IMR-90 (cell line): ENCODE results near the gene EVA1A. TPM values are rescaled to one million over a fixed set of nuclear protein-coding genes. Genes with fewer than 3 reads are reported as not detected.

Experiments
- ATAC-seq: fragments of 200-7000 bp; cut with Tn5 transposase; 2 replicates; pipeline ENCODE4 v1.9.1; 2020; ENCODE audit warnings: low read depth, mild to moderate bottlenecking, moderate library complexity
- Bru-seq: library from RNA; stranded (reverse); fragments of 400-500 nt; gene quantifications from one replicate; lab custom pipeline; 2021; lab: Mats Ljungman, UMichigan
- BruChase-seq, 2 experiments: library from RNA; stranded (reverse); fragments of 400-500 nt; gene quantifications; one replicate each; lab custom pipeline; 2021; lab: Mats Ljungman, UMichigan
- BruUV-seq: library from RNA; stranded (reverse); fragments of 400-500 nt; replicated peaks from 2 replicates; lab custom pipeline; 2021; lab: Mats Ljungman, UMichigan
- CTCF ChIA-PET: fragments of 300-600 bp; formaldehyde crosslinking; extraction: SDS; loops from one replicate; lab custom pipeline; 2021; ENCODE audit warnings: antibody characterized with exemption; lab: Yijun Ruan, JAX
- POLR2A ChIA-PET: fragments of 300-600 bp; sonication (Branson Sonifier 250); formaldehyde crosslinking; loops from one replicate; lab custom pipeline; 2022; ENCODE audit warnings: antibody characterized with exemption; ENCODE audit not compliant: unreplicated experiment; lab: Charles Lee
- DNase-seq: peaks from one replicate; pipeline ENCODE4 v3.0.0; 2013
- H2AFZ ChIP-seq: replicated peaks from 2 replicates; pipeline ENCODE3; 2013; ENCODE audit warnings: low read length, mild to moderate bottlenecking; ENCODE audit not compliant: poor library complexity
- H2AK5ac ChIP-seq: 2 replicates; pipeline ENCODE4 v1.6.1; 2013; ENCODE audit warnings: low read depth, low read length, inconsistent platforms
- H2AK9ac ChIP-seq: replicated peaks from 2 replicates; pipeline ENCODE3; 2013; ENCODE audit warnings: mild to moderate bottlenecking, low read depth, low read length, moderate library complexity; ENCODE audit not compliant: poor library complexity
- H2BK120ac ChIP-seq: 2 replicates; pipeline ENCODE4 v1.6.1; 2013; ENCODE audit warnings: low read depth, low read length, inconsistent platforms
- H2BK15ac ChIP-seq: 3 replicates; pipeline ENCODE4 v1.6.1; 2013; ENCODE audit warnings: low read depth, low read length, inconsistent platforms
- H2BK20ac ChIP-seq: 2 replicates; pipeline ENCODE4 v1.6.1; 2013; ENCODE audit warnings: low read depth, mild to moderate bottlenecking, inconsistent platforms, low read length, moderate library complexity
- H2BK5ac ChIP-seq: 2 replicates; pipeline ENCODE4 v1.6.1; 2013; ENCODE audit warnings: mild to moderate bottlenecking, low read depth, low read length, inconsistent platforms; ENCODE audit not compliant: poor library complexity, severe bottlenecking
- H3K14ac ChIP-seq: replicated peaks from 2 replicates; pipeline ENCODE4 v1.6.1; 2013; ENCODE audit warnings: low read depth, low read length, inconsistent platforms
- H3K18ac ChIP-seq: 2 replicates; pipeline ENCODE4 v1.6.1; 2013; ENCODE audit warnings: low read depth, low read length, control low read depth
- H3K23ac ChIP-seq: 2 replicates; pipeline ENCODE4 v1.6.1; 2013; ENCODE audit warnings: low read depth, low read length, inconsistent platforms
- H3K27ac ChIP-seq: 2 replicates; pipeline ENCODE4 v1.5.1; 2013; ENCODE audit warnings: mild to moderate bottlenecking, control low read depth, low read length; ENCODE audit not compliant: insufficient read depth
- H3K27me3 ChIP-seq: 2 replicates; pipeline ENCODE4 v1.6.1; 2013; ENCODE audit warnings: low read length; ENCODE audit not compliant: control insufficient read depth, insufficient read depth
- H3K36me3 ChIP-seq: 2 replicates; pipeline ENCODE4 v1.6.1; 2013; ENCODE audit warnings: low read length, mixed read lengths; ENCODE audit not compliant: control insufficient read depth, insufficient read depth
- H3K4ac ChIP-seq: 2 replicates; pipeline ENCODE4 v1.6.1; 2013; ENCODE audit warnings: low read depth, low read length, inconsistent platforms
- H3K4me1 ChIP-seq: 2 replicates; pipeline ENCODE4 v1.6.1; 2013; ENCODE audit warnings: low read length, mixed read lengths; ENCODE audit not compliant: control insufficient read depth, insufficient read depth
- H3K4me2 ChIP-seq: 2 replicates; pipeline ENCODE4 v1.6.1; 2013; ENCODE audit warnings: low read depth, mild to moderate bottlenecking, control low read depth, low read length, moderate library complexity
- H3K4me3 ChIP-seq: 2 replicates; pipeline ENCODE4 v1.5.1; 2013; ENCODE audit warnings: low read depth, mild to moderate bottlenecking, control low read depth, low read length, moderate library complexity; ENCODE audit not compliant: insufficient read depth
- H3K56ac ChIP-seq: 2 replicates; pipeline ENCODE4 v1.6.1; 2013; ENCODE audit warnings: low read length, inconsistent platforms; ENCODE audit not compliant: insufficient read depth; ENCODE audit errors: extremely low read depth
- H3K79me1 ChIP-seq, 2 experiments: 2 replicates each; pipeline ENCODE4 v1.6.1; 2013; ENCODE audit warnings: low read length in 2 of 2, inconsistent platforms in 1 of 2, low read depth in 1 of 2
- H3K9ac ChIP-seq: 2 replicates; pipeline ENCODE4 v1.6.1; 2013; ENCODE audit warnings: low read depth, low read length, control low read depth
- H3K9me1 ChIP-seq: 2 replicates; pipeline ENCODE4 v1.6.1; 2013; ENCODE audit warnings: low read length, inconsistent platforms; ENCODE audit not compliant: insufficient read depth
- H3K9me3 ChIP-seq: 2 replicates; pipeline ENCODE4 v1.6.1; 2013; ENCODE audit warnings: low read length; ENCODE audit not compliant: control insufficient read depth, insufficient read depth
- H4K20me1 ChIP-seq: 2 replicates; pipeline ENCODE4 v1.6.1; 2013; ENCODE audit warnings: low read length, inconsistent platforms; ENCODE audit not compliant: insufficient read depth
- H4K5ac ChIP-seq: 2 replicates; pipeline ENCODE4 v1.6.1; 2013; ENCODE audit warnings: mild to moderate bottlenecking, low read depth, low read length, control low read depth
- H4K8ac ChIP-seq, 2 experiments: 2 replicates each; pipeline ENCODE4 v1.6.1; 2013; ENCODE audit warnings: low read depth in 2 of 2, low read length in 2 of 2, control low read depth in 1 of 2, inconsistent platforms in 1 of 2
- H4K91ac ChIP-seq: 2 replicates; pipeline ENCODE4 v1.6.1; 2013; ENCODE audit warnings: low read depth, low read length, inconsistent platforms; ENCODE audit not compliant: insufficient read depth
- BHLHE40 ChIP-seq: fragments of 150-350 bp; IDR thresholded peaks from 2 replicates; pipeline ENCODE4 v1.6.1; 2016; ENCODE audit warnings: mild to moderate bottlenecking, low read depth, low read length
- CHD1 ChIP-seq: IDR thresholded peaks from 2 replicates; pipeline ENCODE4 v1.6.1; 2012; ENCODE audit warnings: low read depth, low read length, improper control_type of control experiment
- FOS ChIP-seq: fragments of 150-350 bp; IDR thresholded peaks from 2 replicates; pipeline ENCODE4 v1.6.1; 2016; ENCODE audit warnings: low read depth, low read length
- MAFK ChIP-seq: IDR thresholded peaks from 2 replicates; pipeline ENCODE4 v1.6.1; 2012; ENCODE audit warnings: low read depth, low read length, improper control_type of control experiment
- MAZ ChIP-seq: IDR thresholded peaks from 2 replicates; pipeline ENCODE4 v1.6.1; 2012; ENCODE audit warnings: low read depth, mild to moderate bottlenecking, low read length, improper control_type of control experiment, moderate library complexity, borderline replicate concordance
- MXI1 ChIP-seq: IDR thresholded peaks from 2 replicates; pipeline ENCODE4 v1.6.1; 2012; ENCODE audit warnings: low read depth, mild to moderate bottlenecking, low read length, moderate library complexity, borderline replicate concordance
- NFE2L2 ChIP-seq: fragments of 150-350 bp; IDR thresholded peaks from 2 replicates; pipeline ENCODE4 v1.6.1; 2016; ENCODE audit warnings: low read depth, mild to moderate bottlenecking, low read length
- RAD21 ChIP-seq: IDR thresholded peaks from 2 replicates; pipeline ENCODE4 v1.6.1; 2012; ENCODE audit warnings: low read length, improper control_type of control experiment
- RCOR1 ChIP-seq: IDR thresholded peaks from 2 replicates; pipeline ENCODE4 v1.6.1; 2012; ENCODE audit warnings: mild to moderate bottlenecking, low read length, improper control_type of control experiment; ENCODE audit not compliant: insufficient replicate concordance
- WGBS, 2 experiments: methylation state at CpG; one replicate each; pipeline versions ENCODE4 v1.1.5 to v1.1.7; 2013; ENCODE audit warnings: missing lambda C conversion rate in 2 of 2; ENCODE audit not compliant: insufficient read length in 1 of 2; ENCODE audit errors: extremely low coverage in 2 of 2; 5-methylcytosine and 5-hydroxymethylcytosine counted together
- dilution Hi-C: fragments of 300-500 bp; cut with HindIII; formaldehyde crosslinking; loops from one replicate; pipeline ENCODE4 v1.14.3; 2018; ENCODE audit warnings: low sequenced_read_pairs; ENCODE audit not compliant: unreplicated experiment
- in situ Hi-C: fragments of 300-500 bp; cut with MboI; formaldehyde crosslinking; loops from 3 replicates; pipeline ENCODE4 v1.14.3; 2019; ENCODE audit warnings: low sequenced_read_pairs, inconsistent platforms, mixed read lengths
- intact Hi-C: fragments of 100-400 bp; cut with micrococcal nuclease; formaldehyde crosslinking; loops from 2 replicates; pipeline ENCODE4 v1.10.0; 2022
- long read RNA-seq: library from polyadenylated mRNA; unstranded; transcript quantifications from one replicate; pipeline ENCODE4 v2.0.0, GENCODE V29; 2021; ENCODE audit not compliant: unreplicated experiment
- polyA plus RNA-seq, 3 experiments: library from polyadenylated mRNA; depleted of rRNA; stranded (reverse); fragments of >200 nt; gene quantifications; 2 replicates each; pipeline ENCODE4 v1.2.3, GENCODE V29; 2012; ENCODE audit warnings: low replicate concordance in 1 of 3
- total RNA-seq: library from RNA; depleted of rRNA; stranded (reverse); fragments of >200 nt; gene quantifications from 2 replicates; pipeline ENCODE4 v1.2.3, GENCODE V29; 2012; rRNA removed
- TF ChIP-seq, protein P1 (sequence below): fragments of 150-350 bp; IDR thresholded peaks from 2 replicates; pipeline ENCODE4 v1.6.1; 2017; ENCODE audit warnings: mild to moderate bottlenecking, antibody characterized with exemption, low read length, low read depth
- TF ChIP-seq, protein P2 (sequence below): conservative IDR thresholded peaks from 2 replicates; pipeline ENCODE4 v1.5.1; 2012; ENCODE audit warnings: mild to moderate bottlenecking, low read depth, low read length, improper control_type of control experiment

Gene EVA1A, protein sequence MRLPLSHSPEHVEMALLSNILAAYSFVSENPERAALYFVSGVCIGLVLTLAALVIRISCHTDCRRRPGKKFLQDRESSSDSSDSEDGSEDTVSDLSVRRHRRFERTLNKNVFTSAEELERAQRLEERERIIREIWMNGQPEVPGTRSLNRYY
- total RNA-seq, result 89.2 and 93.7 TPM in 2 replicates
- 54.5 and 61.6 TPM in 2 replicates for polyA plus RNA-seq (2012; rRNA removed)
- polyA plus RNA-seq (2012; cell fraction: cytosol; rRNA removed), result 71.6 and 118 TPM in 2 replicates
- 36.3 and 66.6 TPM in 2 replicates for polyA plus RNA-seq (2012; cell fraction: nucleus; rRNA removed; ENCODE audit: low replicate concordance)
- percentile 87 among the genes with signal in this experiment for Bru-seq, nascent RNA
- BruChase-seq, experiment 1, labeled RNA remaining after a 6-hour chase, result percentile 74 among the genes with signal in this experiment
- percentile 76 among the genes with signal in this experiment for BruChase-seq, experiment 2, labeled RNA remaining after a 2-hour chase
- long read RNA-seq, transcript EVA1A-202 (4 exons, 1,802 nt), result major isoform, 15 of 54 reads
- long read RNA-seq, partial matches to known transcripts, result 3 of 54 reads
- long read RNA-seq, other reads (novel, unspliced or antisense), result 27 of 54 reads

DNA sequence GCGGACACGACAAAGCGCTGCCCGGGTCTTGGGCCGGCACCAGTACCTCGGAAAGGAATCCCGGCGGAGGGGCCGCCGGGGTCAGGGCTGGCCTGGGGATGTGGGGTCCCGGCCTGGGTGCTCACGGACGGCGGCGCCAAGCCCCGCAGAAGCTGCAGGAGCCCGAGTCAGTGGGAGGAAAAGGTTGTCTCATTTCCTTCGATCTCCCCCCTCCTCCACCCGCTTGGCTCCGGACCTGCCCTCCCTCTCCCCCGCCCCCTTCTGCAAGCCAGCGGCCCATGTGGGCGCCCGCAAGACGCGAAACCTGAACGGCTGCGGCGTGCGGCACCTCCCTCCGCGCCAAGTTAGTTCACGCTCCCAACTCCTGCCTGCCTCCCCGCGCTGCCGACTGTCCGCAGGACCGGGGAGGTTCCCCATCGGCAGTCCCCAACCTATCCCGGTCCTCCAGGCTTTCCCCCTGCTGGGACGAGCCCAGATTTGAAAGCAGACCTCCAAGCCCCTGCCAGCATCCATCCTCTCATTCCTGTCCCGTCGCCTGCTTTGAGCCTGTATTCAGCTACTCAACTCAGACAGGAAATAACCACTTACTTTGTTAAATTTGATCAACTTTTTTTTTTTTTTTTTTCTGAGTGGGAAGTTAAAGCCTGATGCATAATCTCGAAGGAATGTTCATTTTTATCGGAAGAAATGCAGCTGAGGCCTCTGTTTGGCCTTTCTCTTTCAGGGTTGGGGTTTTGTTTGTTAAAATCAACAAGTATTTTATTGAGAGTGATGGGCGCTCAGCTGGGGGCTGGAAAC lies at the start of gene EVA1A:
Gene EVA1A, minus strand, starts transcription at position 172 of the 798 bp plus-strand sequence. CDS start 42,799 bp downstream, outside the sequence.
- no peaks in the 10 kb centered on the region for H3K9me3 ChIP-seq
- CTCF ChIA-PET, result interaction anchor here (0.6 to 2.0 kb wide), 11 partner anchors 13 to 67 kb away, joined by 3 to 15 read pairs (median 3); no protein-coding TSS in a partner anchor
- peak within 1 kb of the TSS; percentile 79 for H3K18ac ChIP-seq
- H3K56ac ChIP-seq, result peak within 1 kb of the TSS; percentile 88
- H3K4ac ChIP-seq, result peak within 1 kb of the TSS; percentile 91
- intact Hi-C loops, result loop anchor here (1.0 to 2.0 kb wide), 3 partner anchors 28 to 96 kb away; no protein-coding TSS in a partner anchor
- H2BK120ac ChIP-seq, result peak within 1 kb of the TSS; percentile 94
- H2AFZ ChIP-seq, result peak within 1 kb of the TSS; percentile 94
- H3K4me2 ChIP-seq, result peak within 1 kb of the TSS; percentile 95
- POLR2A ChIA-PET, result interaction anchor here (0.6 to 1.1 kb wide), 4 partner anchors 17 to 145 kb away, joined by 3 to 9 read pairs (median 6); no protein-coding TSS in a partner anchor
- peak within 1 kb of the TSS; percentile 97 for H2BK5ac ChIP-seq
- H3K9ac ChIP-seq, result peak within 1 kb of the TSS; percentile 92
- WGBS, 2 experiments, result no CpG with 5 or more reads among the region's 46 CpGs
- H4K8ac ChIP-seq, result peak within 1 kb of the TSS; percentile 91 to 97
- ATAC-seq, result peak; percentile 75
- dilution Hi-C loops, result no loop called here
- BruUV-seq, result no TSS peak
- H4K5ac ChIP-seq, result peak within 1 kb of the TSS; percentile 91
- peaks cover 29 to 61% of the 10 kb centered on the region in 2 experiments for H3K79me1 ChIP-seq
- H3K9me1 ChIP-seq, result peaks cover 42% of the 10 kb centered on the region
- H2BK20ac ChIP-seq, result peak within 1 kb of the TSS; percentile 97
- DNase-seq, result peak; percentile 81
- H3K4me1 ChIP-seq, result peaks cover 13% of the 10 kb centered on the region
- H3K36me3 ChIP-seq, result no peaks in the 10 kb centered on the region
- no peaks in the 10 kb centered on the region for H3K27me3 ChIP-seq
- in situ Hi-C loops, result loop anchor here (5.0 kb wide), 1 partner anchor 46 kb away; no protein-coding TSS in a partner anchor
- H2BK15ac ChIP-seq, result peak within 1 kb of the TSS; percentile 94; the same call in 2 of the 3 replicates
- H2AK9ac ChIP-seq, result peak within 1 kb of the TSS; percentile 99
- peak within 1 kb of the TSS; percentile 99 for H3K27ac ChIP-seq
- peak within 1 kb of the TSS; percentile 97 for H3K23ac ChIP-seq
- H4K91ac ChIP-seq, result peak within 1 kb of the TSS; percentile 91
- H3K14ac ChIP-seq, result peak within 1 kb of the TSS; percentile 96
- peaks cover 36% of the 10 kb centered on the region for H4K20me1 ChIP-seq
- H3K4me3 ChIP-seq, result peak within 1 kb of the TSS; percentile 88
- H2AK5ac ChIP-seq, result peak within 1 kb of the TSS; percentile 97
- peak; percentile 42; the same call in 1 of the 2 replicates for TF ChIP-seq MAZ
- TF ChIP-seq, protein P1, sequence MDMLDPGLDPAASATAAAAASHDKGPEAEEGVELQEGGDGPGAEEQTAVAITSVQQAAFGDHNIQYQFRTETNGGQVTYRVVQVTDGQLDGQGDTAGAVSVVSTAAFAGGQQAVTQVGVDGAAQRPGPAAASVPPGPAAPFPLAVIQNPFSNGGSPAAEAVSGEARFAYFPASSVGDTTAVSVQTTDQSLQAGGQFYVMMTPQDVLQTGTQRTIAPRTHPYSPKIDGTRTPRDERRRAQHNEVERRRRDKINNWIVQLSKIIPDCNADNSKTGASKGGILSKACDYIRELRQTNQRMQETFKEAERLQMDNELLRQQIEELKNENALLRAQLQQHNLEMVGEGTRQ, result no peak
- no peak for TF ChIP-seq MAFK
- TF ChIP-seq MXI1, result peak; percentile 85; the same call in 1 of the 2 replicates
- peak; percentile 38; the same call in 1 of the 2 replicates for TF ChIP-seq BHLHE40
- TF ChIP-seq, protein P2, sequence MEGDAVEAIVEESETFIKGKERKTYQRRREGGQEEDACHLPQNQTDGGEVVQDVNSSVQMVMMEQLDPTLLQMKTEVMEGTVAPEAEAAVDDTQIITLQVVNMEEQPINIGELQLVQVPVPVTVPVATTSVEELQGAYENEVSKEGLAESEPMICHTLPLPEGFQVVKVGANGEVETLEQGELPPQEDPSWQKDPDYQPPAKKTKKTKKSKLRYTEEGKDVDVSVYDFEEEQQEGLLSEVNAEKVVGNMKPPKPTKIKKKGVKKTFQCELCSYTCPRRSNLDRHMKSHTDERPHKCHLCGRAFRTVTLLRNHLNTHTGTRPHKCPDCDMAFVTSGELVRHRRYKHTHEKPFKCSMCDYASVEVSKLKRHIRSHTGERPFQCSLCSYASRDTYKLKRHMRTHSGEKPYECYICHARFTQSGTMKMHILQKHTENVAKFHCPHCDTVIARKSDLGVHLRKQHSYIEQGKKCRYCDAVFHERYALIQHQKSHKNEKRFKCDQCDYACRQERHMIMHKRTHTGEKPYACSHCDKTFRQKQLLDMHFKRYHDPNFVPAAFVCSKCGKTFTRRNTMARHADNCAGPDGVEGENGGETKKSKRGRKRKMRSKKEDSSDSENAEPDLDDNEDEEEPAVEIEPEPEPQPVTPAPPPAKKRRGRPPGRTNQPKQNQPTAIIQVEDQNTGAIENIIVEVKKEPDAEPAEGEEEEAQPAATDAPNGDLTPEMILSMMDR, result no peak
- no peak for TF ChIP-seq CHD1
- TF ChIP-seq RCOR1, result no peak
- no peak for TF ChIP-seq NFE2L2
- no peak for TF ChIP-seq FOS
- peak; percentile 2; the same call in 1 of the 2 replicates for TF ChIP-seq RAD21
